ENCODE data around the gene MKS1.

Gene MKS1

DNA sequence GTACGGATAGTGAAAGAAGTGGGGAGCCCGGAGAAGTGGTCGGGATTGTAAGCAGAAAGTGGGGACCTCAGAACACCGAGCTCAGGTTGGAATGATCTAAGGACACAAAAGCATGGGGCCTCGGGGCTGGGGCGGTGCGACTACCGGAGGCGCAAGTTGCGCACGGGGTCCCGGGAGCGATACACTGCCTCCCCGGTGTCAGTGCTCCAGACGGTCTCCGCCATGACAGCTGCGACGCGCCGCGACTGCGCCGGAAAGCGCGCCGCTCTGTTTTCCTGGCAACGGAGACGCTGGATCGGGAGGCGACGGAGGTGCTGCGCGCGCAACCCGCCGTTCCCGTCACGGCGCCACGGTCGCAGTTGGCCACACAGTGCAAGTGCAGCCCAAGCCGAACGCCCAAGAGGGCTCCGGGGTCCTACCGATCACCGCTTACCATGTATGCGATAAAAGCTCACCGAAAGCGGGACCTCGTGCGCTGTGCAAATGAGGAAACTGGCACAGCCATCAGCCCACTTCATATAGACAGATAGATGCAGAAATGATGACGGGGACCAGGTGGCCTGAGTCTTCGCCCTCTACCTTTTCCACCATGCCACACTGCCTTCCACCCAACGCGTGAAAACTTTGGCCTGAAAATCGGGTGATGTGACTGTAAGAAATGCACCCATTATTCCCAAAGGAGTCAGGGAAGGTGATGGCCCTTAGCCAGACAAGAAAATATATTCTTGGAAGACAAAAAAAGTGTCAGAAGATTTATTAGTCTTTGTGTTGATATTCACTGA lies at the start of gene MKS1:
Gene MKS1 (minus strand): TSS at position 249 of the 782 bp plus-strand sequence. CDS start 25 bp downstream, at position 224.
- peak; percentile 89 for DNase-seq

DNA sequence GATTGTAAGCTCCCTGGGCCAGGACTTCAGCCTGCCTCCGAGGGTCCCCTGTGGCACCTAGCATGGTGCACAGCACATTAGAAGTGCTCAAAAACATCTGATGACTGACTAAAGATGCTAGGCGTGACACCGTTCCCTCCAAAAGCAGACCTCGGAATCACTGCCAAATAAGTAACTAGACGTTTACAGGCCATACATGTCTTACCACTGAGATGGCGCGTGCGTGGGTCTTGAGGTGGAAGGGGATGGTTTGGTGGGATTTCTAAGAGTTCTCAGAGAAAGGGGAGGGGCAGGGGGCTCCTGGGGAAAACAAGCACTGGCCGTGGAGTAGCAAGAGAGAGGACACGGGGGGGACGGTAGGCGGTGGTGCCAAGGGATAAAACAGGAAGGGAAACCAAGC lies 49.3 kb upstream of the MKS1 start:
- DNase-seq: no peak

DNA sequence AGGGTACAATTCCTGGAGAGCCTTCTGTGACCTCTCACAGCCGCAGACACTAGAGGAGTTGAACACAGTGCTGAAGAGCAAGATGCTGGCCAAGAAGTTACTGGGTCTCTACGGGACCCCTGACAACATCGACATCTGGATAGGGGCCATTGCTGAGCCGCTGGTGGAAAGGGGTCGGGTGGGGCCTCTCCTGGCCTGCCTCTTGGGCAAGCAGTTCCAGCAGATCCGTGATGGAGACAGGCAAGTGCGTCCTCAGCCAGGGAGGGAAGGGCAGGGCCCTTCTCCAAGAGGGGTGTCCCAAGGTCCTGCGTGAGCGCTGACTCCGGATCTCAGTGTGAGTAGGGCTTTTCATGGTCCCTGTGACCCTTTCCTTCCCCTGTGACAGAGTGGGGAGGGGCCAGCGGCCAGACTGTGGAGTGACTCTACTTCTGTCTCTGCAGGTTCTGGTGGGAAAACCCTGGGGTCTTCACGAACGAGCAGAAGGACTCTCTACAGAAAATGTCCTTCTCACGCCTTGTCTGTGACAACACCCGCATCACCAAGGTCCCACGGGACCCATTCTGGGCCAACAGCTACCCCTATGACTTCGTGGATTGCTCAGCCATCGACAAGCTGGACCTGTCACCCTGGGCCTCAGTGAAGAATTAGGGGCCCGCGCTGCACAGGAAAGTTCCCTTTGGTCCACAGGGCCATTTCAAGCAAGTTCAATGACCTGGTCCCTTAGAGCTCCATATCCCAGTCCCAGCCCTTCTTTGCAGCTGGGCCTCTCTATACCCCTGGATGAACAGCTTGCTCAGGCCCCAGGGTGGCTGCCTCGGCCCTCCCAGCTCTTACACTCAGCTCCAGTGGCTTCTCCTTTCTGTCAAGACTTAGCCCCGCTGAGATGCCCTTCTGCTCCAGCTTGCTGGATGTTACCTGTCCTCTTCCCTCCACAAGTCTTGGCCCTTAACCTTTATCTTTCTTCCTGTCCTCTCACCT lies 48.6 kb upstream of the MKS1 start:
- DNase-seq: no peak

DNA sequence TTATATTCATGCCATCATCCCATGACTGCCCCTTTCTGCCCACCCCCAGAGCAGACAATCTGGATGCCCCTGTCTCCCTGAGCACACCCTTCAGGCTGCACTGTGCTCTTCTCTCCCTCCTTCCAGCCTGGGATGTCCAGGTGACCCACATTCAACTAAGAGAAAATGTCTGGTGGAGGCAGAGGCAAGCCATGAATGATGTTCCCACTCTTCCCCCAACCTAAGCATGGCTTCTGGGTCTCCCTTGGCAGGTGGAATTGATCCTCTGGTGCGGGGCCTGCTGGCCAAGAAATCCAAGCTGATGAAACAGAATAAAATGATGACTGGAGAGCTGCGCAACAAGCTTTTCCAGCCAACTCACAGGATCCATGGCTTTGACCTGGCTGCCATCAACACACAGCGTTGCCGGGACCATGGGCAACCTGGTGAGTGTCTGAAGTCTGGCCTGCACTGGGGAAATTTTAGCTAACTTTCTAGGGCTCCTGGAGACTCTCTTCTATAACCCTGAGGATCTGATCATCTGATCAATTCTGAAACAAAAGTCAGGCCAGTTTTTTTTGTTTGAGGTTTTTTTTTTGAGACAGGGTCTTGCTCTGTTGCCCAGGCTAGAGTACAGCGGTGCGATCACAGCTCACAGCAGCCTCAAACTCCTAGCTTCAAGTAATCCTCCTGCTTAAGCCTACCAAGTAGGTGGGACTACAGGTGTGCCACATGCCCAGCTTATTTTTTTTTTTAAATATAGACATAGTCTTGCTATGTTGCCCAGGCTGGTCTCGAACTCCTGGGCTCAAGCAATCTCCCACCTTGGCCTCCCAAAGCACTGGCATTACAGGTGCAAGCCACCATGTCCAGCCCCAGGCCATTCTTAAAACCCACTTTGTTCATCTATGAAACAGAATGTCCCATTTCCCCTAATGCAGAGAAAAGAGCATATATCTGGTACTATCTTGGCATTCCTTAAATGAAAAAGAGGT lies 47.1 kb upstream of the MKS1 start:
- DNase-seq: no peak

DNA sequence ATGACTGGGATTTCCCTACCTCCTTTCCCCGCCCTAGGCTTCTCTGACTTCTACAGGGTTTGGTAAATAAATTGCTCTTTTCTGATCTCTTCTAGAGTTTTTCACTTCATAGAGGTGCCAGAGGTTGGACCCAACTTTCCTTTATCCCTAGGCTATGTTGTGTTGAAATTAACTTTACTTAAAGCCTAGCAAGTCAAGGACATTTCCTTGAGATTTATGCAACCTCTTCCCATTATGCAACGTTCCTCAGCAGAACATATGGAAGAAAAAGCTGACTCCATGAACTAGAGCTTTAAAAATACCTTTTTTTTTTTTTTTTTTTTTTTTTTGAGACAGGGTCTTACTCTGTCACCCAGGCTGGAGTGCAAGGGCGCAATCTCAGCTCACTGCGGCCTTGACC lies 46.2 kb upstream of the MKS1 start:
- no peak for DNase-seq

DNA sequence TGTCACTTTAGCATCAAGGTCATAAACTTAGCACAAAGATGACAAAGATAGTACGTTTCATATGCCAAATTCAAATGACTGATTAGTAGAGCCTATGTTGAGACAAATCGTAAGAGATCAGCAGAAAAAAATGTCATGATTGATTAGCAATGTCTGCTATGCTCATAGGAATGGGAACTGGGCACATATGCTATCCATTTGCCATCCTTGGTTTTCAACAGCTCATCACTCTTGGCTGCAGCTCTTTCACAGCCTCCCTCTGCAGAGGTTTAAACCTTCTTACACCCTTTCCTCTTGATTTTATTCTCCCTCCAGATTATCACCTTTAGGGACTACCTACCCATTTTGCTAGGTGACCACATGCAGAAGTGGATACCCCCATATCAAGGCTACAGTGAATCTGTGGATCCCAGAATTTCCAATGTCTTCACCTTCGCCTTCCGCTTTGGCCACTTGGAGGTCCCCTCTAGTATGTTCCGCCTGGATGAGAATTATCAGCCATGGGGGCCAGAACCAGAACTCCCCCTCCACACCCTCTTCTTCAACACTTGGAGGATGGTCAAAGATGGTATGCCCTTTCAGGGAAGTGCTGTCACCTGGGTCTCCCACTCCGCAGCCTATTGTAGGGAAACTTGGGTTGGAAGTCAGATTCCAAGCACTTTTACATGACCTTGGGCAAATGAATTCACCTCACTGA lies 45.5 kb upstream of the MKS1 start:
- DNase-seq: no peak

DNA sequence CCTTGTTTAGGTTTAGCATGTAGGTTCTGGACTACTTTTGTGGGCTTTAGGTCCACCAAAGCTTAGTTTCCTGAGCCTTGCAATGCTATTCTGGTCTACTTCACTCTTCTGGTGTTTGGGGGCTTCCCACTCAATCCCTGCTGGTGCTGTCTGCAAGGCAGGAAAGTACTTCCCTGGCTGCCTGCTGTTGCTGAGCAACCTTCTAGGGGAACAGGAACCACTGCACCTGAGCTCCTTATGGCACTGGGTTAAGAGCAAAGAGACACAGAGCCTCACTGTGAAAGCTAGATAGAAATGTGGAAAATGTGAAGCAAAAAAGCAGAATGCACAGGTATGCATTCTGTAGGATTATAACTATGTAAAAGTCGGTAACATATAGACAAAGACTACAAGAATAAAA lies 44.7 kb upstream of the MKS1 start:
- no peak for DNase-seq

DNA sequence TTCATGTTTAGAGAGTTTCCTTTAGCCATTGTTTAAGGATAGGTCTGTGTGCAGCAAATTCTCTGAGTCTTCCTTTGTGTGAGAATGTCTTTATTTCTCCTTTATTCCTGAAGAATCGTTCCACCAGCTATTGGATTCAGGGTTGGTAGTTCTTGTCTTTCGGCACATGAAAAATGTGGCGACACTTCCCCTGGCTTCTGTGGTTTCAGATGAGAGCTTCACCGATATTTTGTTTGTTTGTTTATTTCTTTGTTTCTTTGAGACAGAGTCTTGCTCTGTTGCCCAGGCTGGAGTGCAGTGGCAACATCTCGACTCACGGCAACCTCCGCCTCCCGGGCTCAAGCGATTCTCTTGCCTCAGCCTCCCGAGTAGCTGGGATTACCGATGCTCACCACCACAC lies 43.1 kb upstream of the MKS1 start:
- DNase-seq: no peak

DNA sequence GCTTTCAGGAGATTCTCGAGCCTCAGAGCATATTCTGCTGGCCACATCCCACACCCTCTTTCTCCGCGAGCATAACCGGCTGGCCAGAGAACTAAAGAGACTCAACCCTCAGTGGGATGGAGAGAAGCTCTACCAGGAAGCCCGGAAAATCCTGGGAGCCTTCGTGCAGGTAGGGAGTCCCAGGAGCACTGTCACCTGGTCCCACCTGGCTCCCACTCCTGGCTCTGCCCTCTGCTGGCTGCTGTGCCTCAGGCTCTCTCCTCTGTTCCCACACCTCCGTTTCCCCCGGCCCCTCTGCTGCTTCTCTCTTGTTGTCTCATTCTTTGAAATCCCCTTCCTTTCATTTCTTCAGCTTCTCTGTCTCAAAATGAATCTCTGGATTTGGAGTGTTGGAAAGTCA lies 35.7 kb upstream of the MKS1 start:
- DNase-seq: no peak

DNA sequence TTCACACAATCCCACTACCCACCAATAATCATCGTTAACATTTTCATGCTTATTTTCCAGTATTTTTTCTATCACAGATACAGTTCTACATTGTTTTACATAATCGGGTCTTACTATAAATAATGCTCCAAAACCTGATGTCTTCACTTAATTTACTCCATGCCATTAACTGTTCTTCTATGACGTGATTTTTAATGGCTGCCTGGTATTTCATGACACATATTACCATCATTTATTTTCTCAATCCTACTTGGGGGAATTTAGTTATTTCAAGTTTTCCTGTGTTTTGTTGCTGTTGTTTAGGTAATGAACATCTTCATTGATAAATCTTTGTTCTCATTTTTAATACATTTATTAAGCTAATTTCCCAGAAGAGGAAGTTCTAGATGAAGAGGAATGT lies 34.0 kb upstream of the MKS1 start:
- DNase-seq: no peak

DNA sequence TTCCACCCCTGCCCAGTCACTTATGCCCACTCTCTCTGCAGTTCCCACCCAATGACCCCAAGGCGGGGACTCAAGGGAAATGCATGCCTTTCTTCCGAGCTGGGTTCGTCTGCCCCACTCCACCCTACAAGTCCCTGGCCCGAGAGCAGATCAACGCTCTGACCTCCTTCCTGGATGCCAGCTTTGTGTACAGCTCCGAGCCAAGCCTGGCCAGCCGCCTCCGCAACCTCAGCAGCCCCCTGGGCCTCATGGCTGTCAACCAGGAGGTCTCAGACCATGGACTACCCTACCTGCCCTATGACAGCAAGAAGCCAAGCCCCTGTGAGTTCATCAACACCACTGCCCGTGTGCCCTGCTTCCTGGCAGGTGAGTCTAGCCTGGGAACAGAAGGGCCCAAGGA lies 33.1 kb upstream of the MKS1 start:
- no peak for DNase-seq

DNA sequence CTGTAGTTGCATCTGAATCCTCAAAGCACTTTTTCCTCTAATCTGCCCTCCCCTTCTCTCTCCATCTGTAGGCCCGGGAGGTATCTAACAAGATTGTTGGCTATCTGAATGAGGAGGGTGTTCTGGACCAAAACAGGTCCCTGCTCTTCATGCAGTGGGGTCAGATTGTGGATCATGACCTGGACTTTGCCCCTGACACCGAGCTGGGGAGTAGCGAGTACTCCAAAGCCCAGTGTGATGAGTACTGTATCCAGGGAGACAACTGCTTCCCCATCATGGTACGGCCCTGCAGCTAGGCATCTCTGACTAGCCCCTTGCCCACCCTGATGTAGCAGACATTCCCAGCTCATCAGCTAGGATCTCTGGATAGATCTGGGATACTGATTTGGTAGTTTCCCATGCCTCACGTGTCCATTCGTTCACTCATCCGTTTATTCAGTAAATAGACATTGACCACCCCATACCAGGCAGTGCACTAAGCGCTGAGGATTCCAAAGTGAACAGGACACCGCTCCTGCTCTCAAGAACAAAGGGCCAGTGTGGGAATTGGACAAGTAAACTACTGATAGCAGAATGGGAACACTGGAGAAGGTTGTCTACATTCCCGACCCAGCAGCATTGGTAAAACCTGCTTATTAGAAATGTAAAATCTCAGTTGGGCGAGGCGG lies 31.4 kb upstream of the MKS1 start:
- no peak for DNase-seq

DNA sequence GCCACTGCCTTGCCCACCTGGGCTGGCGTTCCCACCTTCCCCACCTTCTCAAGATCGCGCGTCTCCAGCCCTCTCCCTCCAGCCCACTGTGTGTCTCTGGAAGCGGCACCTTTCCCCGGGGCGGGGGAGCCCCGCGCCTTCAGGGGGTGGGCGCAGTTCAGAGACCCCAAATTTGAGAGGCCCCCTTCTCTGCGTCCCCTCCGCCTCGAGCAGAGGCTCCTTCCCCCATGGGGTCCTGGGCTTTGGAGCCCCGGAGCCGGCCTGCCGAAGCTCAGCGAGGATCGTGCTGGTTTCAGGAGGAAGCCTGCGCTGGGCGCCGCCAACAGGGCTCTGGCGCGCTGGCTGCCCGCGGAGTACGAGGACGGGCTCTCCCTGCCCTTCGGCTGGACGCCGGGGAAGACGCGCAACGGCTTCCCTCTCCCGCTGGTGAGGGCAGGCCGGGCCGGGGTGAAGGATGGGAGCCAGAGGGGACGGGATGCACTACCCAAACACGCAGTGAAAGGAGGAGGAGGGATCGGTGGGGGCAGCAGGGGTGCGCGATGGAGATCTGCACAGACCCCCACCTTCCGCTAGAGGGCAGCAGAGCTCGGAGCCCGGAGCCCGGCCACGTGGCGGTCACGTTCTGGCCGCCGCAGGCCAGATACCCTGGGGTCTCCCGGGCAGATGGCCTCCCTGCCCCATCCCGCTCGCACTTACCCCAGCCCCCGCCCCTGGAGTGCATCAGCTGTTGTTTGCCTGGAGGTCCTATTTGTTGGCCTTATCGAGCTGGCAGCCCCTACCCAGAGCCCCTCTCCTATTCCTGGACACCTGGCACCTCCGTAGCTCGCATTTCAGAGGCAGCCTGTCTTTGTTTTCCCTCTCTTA lies 30.4 kb upstream of the MKS1 start:
- DNase-seq: peak; percentile 63

DNA sequence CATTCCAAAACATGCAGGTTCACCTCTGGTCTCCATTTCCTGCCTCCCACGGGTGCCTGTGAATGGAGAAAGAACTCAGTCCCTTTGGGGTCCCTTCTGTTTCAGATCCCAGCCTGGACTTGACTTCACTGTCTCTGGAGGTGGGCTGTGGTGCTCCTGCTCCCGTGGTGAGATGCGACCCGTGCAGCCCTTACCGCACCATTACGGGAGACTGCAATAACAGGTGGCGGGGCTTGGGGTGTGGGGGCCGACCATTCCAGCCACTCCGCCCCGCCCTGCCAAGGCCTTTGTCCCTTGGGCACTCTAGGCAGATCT lies 29.9 kb upstream of the MKS1 start:
- DNase-seq: no peak

DNA sequence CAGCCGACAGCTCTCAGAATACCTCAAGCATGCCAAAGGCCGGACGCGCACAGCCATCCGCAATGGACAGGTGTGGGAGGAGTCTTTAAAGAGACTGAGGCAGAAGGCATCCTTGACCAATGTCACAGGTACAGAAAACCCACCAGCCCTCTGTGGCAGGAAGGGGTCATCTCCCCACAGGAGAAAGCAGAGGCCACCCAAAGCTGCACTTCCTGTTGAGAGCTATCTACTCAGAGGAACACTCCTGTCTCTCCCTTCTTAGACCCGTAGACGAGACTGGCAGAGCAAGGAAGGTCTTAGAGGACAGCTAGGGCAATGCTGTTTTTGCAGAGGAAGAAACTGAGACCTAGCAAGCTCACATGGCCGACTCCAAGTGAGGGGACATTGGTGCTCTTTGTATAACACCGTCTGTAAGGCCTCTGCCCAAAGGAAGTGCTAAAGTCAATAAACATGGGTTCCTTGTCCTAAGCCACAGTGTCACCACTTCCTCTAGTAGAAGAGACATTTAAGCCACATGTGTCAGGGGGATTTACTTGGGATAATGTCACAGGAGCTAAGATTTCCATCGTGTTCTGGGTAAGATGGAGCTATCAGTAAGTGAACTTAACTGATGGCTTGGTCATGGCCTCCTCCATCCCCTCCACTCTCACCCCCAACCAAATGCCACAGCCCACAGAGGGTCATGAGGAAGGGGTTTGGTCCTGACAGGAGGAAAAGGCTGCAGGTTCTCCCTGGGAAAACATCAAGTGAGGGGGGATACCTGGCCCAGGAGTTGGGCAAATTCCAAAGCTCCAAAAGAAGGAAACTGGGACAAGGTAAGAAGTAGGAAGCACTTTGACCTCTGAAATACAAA lies 28.7 kb upstream of the MKS1 start:
- no peak for DNase-seq

DNA sequence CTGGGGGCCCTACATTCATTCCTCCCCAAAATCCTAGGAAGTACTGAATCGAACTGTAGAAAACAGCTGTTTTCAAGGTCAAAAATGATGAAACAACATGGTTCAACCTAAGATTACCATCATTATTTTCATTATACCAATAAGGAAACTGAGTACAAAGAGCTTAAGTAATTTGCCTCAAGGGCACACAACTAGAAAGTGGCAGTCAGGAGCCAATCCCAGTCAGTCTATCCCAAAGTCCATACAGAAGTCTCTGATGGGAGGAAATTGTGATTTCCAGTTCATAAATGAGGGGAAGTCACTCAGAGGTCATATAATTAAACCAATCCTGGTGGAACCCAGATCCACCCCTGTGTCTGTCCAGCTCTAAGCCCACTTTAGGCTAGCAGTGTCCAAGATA lies 27.7 kb upstream of the MKS1 start:
- no peak for DNase-seq

DNA sequence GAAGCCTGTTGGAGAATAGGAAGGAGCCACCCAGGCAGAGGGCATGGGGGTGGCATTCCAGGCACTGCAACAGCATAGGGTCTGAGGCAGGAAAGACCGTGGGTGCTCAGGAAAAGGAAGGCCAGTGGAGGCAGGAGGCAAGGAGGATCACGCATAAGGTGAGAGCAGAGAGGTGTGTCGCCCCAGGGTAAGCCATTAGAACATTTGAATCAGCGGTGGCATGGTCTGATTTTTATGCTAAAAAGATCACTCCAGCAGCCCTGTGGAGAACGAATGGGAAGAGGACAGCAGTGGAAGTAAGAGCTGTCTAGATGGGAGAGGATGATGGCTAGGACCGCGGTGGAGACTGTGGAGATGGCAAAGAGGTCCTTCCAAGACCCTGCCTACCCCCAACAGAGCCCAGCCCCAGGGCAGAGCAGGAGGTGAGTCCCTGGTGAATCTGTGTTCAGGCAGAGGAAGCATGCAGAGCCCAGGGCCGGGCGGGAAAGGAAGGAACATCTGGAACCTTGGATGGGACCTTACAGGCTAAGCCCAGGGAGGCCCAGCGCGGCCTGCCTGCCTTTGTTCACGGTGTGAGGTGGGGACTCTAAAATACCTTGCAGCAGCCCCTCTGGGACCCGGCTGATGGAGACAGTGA lies 27.2 kb upstream of the MKS1 start:
- no peak for DNase-seq

DNA sequence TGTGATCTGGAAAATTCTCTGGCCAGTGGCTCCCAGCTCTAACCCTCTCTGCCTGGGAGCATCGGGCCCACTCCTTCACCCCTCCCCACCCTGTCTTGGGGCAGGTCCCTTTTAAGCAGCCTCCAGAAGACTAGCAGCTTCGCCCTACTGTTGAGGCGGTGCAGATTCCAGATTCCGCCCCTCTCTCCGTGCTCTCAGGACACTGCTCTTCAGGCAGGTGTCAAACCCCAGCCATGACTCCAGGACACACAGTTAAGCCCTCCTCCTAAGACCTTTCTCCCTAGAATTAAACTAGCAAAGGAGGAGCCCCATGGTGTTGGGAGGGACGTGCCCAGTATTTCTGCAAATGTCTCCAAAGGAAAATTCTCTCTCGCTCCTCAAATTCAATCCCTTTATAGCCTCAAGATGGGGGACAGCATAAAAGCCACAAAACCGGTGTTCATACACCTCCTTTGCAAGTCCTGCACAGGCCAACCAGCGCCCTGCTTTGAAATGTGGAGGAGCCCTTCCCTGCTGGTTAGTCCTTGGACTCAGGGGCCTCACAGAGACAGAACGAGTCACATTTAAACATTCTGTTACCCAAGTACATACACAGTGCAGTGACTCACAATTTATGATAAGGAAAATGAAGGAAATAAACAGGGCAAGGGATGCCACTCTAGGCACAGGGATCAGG lies 26.5 kb upstream of the MKS1 start:
- no peak for DNase-seq

DNA sequence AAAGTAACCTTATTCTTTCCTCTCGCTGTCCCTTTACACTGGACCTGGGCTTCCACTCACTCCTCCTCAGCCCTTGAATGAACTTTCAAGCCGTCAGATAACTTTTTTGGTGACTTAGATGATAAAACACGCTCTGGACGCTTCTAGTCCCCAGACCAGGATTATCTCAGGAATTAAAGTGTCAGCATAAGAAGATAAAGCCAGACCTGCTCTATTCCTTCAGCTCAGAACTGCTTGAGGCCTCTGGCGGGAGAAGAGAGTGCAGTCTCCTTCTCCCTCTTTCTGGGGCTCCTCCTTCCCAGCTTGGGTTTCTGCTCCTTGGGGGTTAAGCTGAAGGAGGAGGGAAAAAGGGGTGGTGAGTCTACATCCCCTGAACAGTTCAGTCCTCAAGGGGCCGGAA lies 25.9 kb upstream of the MKS1 start:
- no peak for DNase-seq

Measured in EL (cell line).